Measurements from ENCODE around the gene C1orf159. TPM values are rescaled to one million over a fixed set of nuclear protein-coding genes. Genes with fewer than 3 reads are reported as not detected.

The C1orf159 gene
- total and polyA plus RNA-seq, 9 of the 15 experiments (the other 6 are each of a cell fraction or from before 2014, with no cell fraction given), result 0.28 to 54.9 (median 10.6) TPM

DNA sequence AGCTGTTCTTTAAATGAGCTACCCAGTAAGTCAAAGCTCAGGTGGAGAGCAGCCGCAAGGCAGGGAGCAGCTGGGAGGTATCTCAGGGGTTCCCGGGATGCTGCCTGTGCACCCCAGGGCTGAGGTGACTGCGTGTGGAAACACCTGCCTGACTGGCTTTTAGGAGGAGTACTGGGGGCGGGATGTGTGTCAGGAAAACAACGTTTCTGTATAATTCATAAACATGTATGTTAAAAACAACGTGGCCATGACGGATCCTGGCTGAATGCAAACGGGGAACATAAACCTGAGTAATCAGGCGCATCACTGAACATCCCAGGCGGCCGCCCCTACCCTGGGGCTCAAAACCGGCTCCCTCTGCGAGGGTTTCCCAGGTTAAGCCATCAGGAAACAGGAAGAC lies 1.5 kb downstream of the C1orf159 start:
- H4K20me1 ChIP-seq (replicated peaks; ENCODE audit: control insufficient read depth, insufficient read depth, low read length), result no peaks in the 10 kb centered on the region
- peaks cover 25% of the 10 kb centered on the region for H3K9me3 ChIP-seq (replicated peaks; ENCODE audit: control insufficient read depth, insufficient read depth, low read depth, low read length)
- peak overlapping the region; percentile 50 for H3K4me3 ChIP-seq
- 95% methylated on average over 13 of the region's 13 CpGs for WGBS (ENCODE audit: insufficient coverage, low coverage, missing lambda C conversion rate)
- peaks cover 28% of the 10 kb centered on the region for H3K36me3 ChIP-seq (ENCODE audit: control insufficient read depth, insufficient read depth, low read length)
- H3K79me2 ChIP-seq (ENCODE audit: control insufficient read depth, insufficient read depth, low read length), result peaks cover 57% of the 10 kb centered on the region
- intact Hi-C loops (cut with micrococcal nuclease), result no loop called here
- in situ Hi-C loops (cut with MboI), result no loop called here
- TF ChIP-seq, protein P1, sequence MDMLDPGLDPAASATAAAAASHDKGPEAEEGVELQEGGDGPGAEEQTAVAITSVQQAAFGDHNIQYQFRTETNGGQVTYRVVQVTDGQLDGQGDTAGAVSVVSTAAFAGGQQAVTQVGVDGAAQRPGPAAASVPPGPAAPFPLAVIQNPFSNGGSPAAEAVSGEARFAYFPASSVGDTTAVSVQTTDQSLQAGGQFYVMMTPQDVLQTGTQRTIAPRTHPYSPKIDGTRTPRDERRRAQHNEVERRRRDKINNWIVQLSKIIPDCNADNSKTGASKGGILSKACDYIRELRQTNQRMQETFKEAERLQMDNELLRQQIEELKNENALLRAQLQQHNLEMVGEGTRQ (CRISPR knock-in tag; IDR thresholded peaks at IDR 0.05), result no peak
- no peak for TF ChIP-seq SNRNP70 (optimal IDR thresholded peaks at IDR 0.05; ENCODE audit: low read depth, low read length)
- no peak for TF ChIP-seq ZNF232 (CRISPR knock-in tag; IDR thresholded peaks at IDR 0.05)
- no peak for TF ChIP-seq KDM1A (IDR thresholded peaks at IDR 0.05)
- TF ChIP-seq, protein P2, sequence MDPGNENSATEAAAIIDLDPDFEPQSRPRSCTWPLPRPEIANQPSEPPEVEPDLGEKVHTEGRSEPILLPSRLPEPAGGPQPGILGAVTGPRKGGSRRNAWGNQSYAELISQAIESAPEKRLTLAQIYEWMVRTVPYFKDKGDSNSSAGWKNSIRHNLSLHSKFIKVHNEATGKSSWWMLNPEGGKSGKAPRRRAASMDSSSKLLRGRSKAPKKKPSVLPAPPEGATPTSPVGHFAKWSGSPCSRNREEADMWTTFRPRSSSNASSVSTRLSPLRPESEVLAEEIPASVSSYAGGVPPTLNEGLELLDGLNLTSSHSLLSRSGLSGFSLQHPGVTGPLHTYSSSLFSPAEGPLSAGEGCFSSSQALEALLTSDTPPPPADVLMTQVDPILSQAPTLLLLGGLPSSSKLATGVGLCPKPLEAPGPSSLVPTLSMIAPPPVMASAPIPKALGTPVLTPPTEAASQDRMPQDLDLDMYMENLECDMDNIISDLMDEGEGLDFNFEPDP (CRISPR knock-in tag; IDR thresholded peaks at IDR 0.05), result no peak
- TF ChIP-seq NRF1 (conservative IDR thresholded peaks at IDR 0.05 in 1 of 2, IDR thresholded peaks at IDR 0.05 in 1 of 2), result no peak
- no peak for TF ChIP-seq ZNF830 (CRISPR knock-in tag; IDR thresholded peaks at IDR 0.05)
- no peak for TF ChIP-seq TGIF2 (CRISPR knock-in tag; IDR thresholded peaks at IDR 0.05)
- TF ChIP-seq NCOA2 (IDR thresholded peaks at IDR 0.05; ENCODE audit: partially characterized antibody in 2 of 2), result no peak
- peaks cover 13 to 50% of the 10 kb centered on the region in 2 experiments; a peak in 4 of 5 replicates for H3K4me1 ChIP-seq (replicated peaks in 1 of 2; ENCODE audit: control insufficient read depth in 2 of 2, insufficient read depth in 2 of 2, low read length in 2 of 2)
- no TSS peak for BruUV-seq (replicated peaks)
- H3K9ac ChIP-seq (ENCODE audit: insufficient read depth in 1 of 2, low read depth in 2 of 2, low read length in 2 of 2), result no peak overlapping the region
- peaks cover 20 to 23% of the 10 kb centered on the region in 2 experiments; a peak in 4 of 5 replicates for H3K27me3 ChIP-seq (ENCODE audit: control insufficient read depth in 2 of 2, insufficient read depth in 2 of 2, low read length in 2 of 2)
- POLR2A ChIA-PET, result interaction anchor here (0.6 to 0.7 kb wide), 2 partner anchors 16 kb away, joined by 3 to 4 read pairs; no protein-coding TSS in a partner anchor
- H3K27ac ChIP-seq (ENCODE audit: extremely low read depth, low read depth, low read length), result no peak overlapping the region
- DNase-seq (ENCODE audit: extremely low read depth in 1 of 4, low spot score in 3 of 4) (no peak), FAIRE-seq (no peak), ATAC-seq (no peak)
- peak overlapping the region; percentile 77; the same call in 1 of the 2 replicates for H3K4me2 ChIP-seq (ENCODE audit: insufficient read depth, low read length)
- no peak overlapping the region for H2AFZ ChIP-seq (ENCODE audit: low read depth, low read length)
- CTCF ChIA-PET (ENCODE audit: low intra/inter-chr PET ratio), result no interaction called here
- H3K9me1 ChIP-seq (ENCODE audit: control insufficient read depth, insufficient read depth, low read length), result no peaks in the 10 kb centered on the region
